Measurements from ENCODE around the gene MBOAT1. TPM values are rescaled to one million over a fixed set of nuclear protein-coding genes. Genes with fewer than 3 reads are reported as not detected.

The MBOAT1 gene
- total and polyA plus RNA-seq, 8 donors = 2.7 to 21.3 (median 4.6) TPM

GRCh38 chr6:20116792-20117191 is 95.5 kb downstream of the MBOAT1 start:
- WGBS, 2 donors = 85 to 89% methylated on average over 7 of the region's 7 CpGs
- TF ChIP-seq CTCF (IDR thresholded peaks at IDR 0.05) = no peak
- H3K4me1 ChIP-seq = no peaks in the 10 kb centered on the region
- FAIRE-seq (no peak), DNase-seq (no peak), ATAC-seq (no peak)
- H3K9me3 ChIP-seq = no peaks in the 10 kb centered on the region
- intact Hi-C loops (cut with DNase I) = no loop called here
- no peaks in the 10 kb centered on the region for H3K27me3 ChIP-seq
- peaks cover 0 to 13% (median 0%) of the 10 kb centered on the region in 3 donors for H3K36me3 ChIP-seq
- no peak overlapping the region for H3K27ac ChIP-seq
- H3K4me3 ChIP-seq = no peak overlapping the region

GRCh38 chr6:20115246-20115980 is 96.9 kb downstream of the MBOAT1 start:
- H3K27ac ChIP-seq = no peak overlapping the region
- no peak for TF ChIP-seq CTCF (IDR thresholded peaks at IDR 0.05)
- peaks cover 0 to 12% (median 0%) of the 10 kb centered on the region in 3 donors for H3K36me3 ChIP-seq
- no peaks in the 10 kb centered on the region for H3K27me3 ChIP-seq
- WGBS, 2 donors = 76 to 83% methylated on average over 9 of the region's 9 CpGs
- ATAC-seq = no peak
- H3K4me3 ChIP-seq = no peak overlapping the region
- intact Hi-C loops (cut with DNase I) = no loop called here
- H3K9me3 ChIP-seq = no peaks in the 10 kb centered on the region
- no peak for FAIRE-seq
- H3K4me1 ChIP-seq = no peaks in the 10 kb centered on the region
- DNase-seq = no peak

- H3K27me3 ChIP-seq = no peaks in the 10 kb centered on the region
- H3K9me3 ChIP-seq = no peaks in the 10 kb centered on the region
- no peak overlapping the region for H3K4me3 ChIP-seq
- intact Hi-C loops (cut with DNase I) = no loop called here
- peaks cover 0 to 8% (median 0%) of the 10 kb centered on the region in 3 donors for H3K36me3 ChIP-seq
- no peak for FAIRE-seq
- DNase-seq = no peak
- ATAC-seq = no peak
- WGBS, 2 donors = 88 to 91% methylated on average over 2 of the region's 2 CpGs
- no peak for TF ChIP-seq CTCF (IDR thresholded peaks at IDR 0.05)
- no peak overlapping the region for H3K27ac ChIP-seq
- H3K4me1 ChIP-seq = no peaks in the 10 kb centered on the region
Observed at GRCh38 chr6:20113649-20114224, 98.5 kb downstream of the MBOAT1 start.

GRCh38 chr6:20112841-20113240 is 99.4 kb downstream of the MBOAT1 start:
- no peak for ATAC-seq
- FAIRE-seq = no peak

More at GRCh38 chr6:20112841-20113240, 99.4 kb downstream of the MBOAT1 start:
- WGBS, 2 donors = 92 to 97% methylated on average over 5 of the region's 5 CpGs
- no peak overlapping the region for H3K27ac ChIP-seq
- TF ChIP-seq CTCF (IDR thresholded peaks at IDR 0.05) = no peak
- no peak overlapping the region for H3K4me3 ChIP-seq
- H3K36me3 ChIP-seq = peaks cover 0 to 8% (median 0%) of the 10 kb centered on the region in 3 donors
- H3K9me3 ChIP-seq = no peaks in the 10 kb centered on the region
- H3K4me1 ChIP-seq = no peaks in the 10 kb centered on the region
- H3K27me3 ChIP-seq = no peaks in the 10 kb centered on the region
- intact Hi-C loops (cut with DNase I) = no loop called here
- DNase-seq = no peak
